ENCODE results near the gene C1QTNF3. TPM values are rescaled to one million over a fixed set of nuclear protein-coding genes. Genes with fewer than 3 reads are reported as not detected.
"Not testable (repeated sequence)": the region's sequence is repeated elsewhere in the genome, so short reads cannot be mapped to it uniquely, and the experiment has no call there.

Gene C1QTNF3
- total RNA-seq = 11.7 TPM

GRCh38 chr5:34043099-34043876 is at the start of gene C1QTNF3:
TSS of gene C1QTNF3 (minus strand) at chr5:34043213. CDS start at chr5:34043125, 88 bp downstream.
- DNase-seq = peak; percentile 22

- DNase-seq = not testable (repeated sequence)
Observed at GRCh38 chr5:34091039-34091438, 48.0 kb upstream of the C1QTNF3 start.

GRCh38 chr5:34089802-34090201 is 46.8 kb upstream of the C1QTNF3 start:
- not testable (repeated sequence) for DNase-seq

- DNase-seq = not testable (repeated sequence)
Observed at GRCh38 chr5:34087728-34088127, 44.7 kb upstream of the C1QTNF3 start.

GRCh38 chr5:34083898-34084297 is 40.9 kb upstream of the C1QTNF3 start:
- not testable (repeated sequence) for DNase-seq

- not testable (repeated sequence) for DNase-seq
Observed at GRCh38 chr5:34079505-34079904, 36.5 kb upstream of the C1QTNF3 start.

GRCh38 chr5:34077636-34078035 is 34.6 kb upstream of the C1QTNF3 start:
- not testable (repeated sequence) for DNase-seq

- DNase-seq = not testable (repeated sequence)
Observed at GRCh38 chr5:34076719-34077364, 33.8 kb upstream of the C1QTNF3 start.

GRCh38 chr5:34074472-34074871 is 31.5 kb upstream of the C1QTNF3 start:
- not testable (repeated sequence) for DNase-seq

GRCh38 chr5:34074071-34074470 is 31.1 kb upstream of the C1QTNF3 start:
- not testable (repeated sequence) for DNase-seq

- DNase-seq = not testable (repeated sequence)
Observed at GRCh38 chr5:34070626-34071025, 27.6 kb upstream of the C1QTNF3 start.

- no peak for DNase-seq
Observed at GRCh38 chr5:34064656-34065055, 21.6 kb upstream of the C1QTNF3 start.

GRCh38 chr5:34062419-34062818 is 19.4 kb upstream of the C1QTNF3 start:
- DNase-seq = no peak

- no peak for DNase-seq
Observed at GRCh38 chr5:34061993-34062392, 19.0 kb upstream of the C1QTNF3 start.

- DNase-seq = no peak
Observed at GRCh38 chr5:34059977-34060376, 17.0 kb upstream of the C1QTNF3 start.

- no peak for DNase-seq
Observed at GRCh38 chr5:34058532-34058931, 15.5 kb upstream of the C1QTNF3 start.

GRCh38 chr5:34057569-34057968 is 14.6 kb upstream of the C1QTNF3 start:
- DNase-seq = no peak

GRCh38 chr5:34057118-34057517 is 14.1 kb upstream of the C1QTNF3 start:
- no peak for DNase-seq

- DNase-seq = no peak
Observed at GRCh38 chr5:34055667-34056066, 12.7 kb upstream of the C1QTNF3 start.

- no peak for DNase-seq
Observed at GRCh38 chr5:34054400-34054729, 11.4 kb upstream of the C1QTNF3 start.

GRCh38 chr5:34053571-34054399 is 10.8 kb upstream of the C1QTNF3 start:
- DNase-seq = no peak

- DNase-seq = no peak
Observed at GRCh38 chr5:34053133-34053532, 10.1 kb upstream of the C1QTNF3 start.

Measured in occipital lobe (tissue), 2 donors.